ENCODE results near the gene ZDHHC24.

ZDHHC24 gene

DNA sequence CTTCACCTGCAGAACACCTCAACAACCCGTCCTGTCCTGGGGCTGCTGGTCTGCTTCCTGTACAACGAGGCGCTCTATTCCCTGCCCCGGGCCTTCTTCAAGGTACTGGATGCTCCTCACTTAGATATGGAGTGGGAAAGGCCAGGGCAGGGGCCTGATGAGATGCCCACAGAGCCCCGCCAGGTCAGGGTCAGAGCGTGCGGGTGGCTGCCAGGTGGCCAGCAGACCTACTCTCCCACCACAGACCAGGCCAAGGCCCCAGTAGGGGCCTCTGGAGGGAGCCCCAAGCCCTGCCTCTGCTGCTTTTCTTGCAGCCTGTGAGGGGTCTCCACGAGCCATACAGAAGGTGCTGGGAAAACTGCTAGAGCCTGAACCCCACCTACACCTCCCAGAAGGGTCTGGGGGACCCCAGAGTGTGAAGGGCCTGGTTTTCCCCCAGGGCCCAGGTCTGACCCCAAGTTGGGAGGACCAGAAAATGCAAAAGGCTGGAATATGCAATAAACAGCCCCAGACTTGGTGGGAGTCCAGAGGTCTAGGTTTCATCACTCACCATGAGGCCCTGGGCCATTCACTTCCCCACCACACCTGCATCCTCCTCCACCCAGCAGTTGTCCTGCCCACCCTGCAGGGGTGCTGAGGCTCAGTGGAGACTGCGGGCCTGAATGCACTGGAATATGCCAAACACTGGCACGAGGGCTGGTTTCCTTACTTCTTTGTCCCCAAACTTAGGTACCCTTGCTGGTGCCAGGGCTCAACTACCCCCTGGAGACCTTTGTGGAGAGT is 14.7 kb downstream of the ZDHHC24 start:
- no peak overlapping the region for H3K56ac ChIP-seq (ENCODE audit: low read length)
- no peak overlapping the region for H2BK120ac ChIP-seq (ENCODE audit: low read depth, low read length)
- DNase-seq, result no peak
- no peak overlapping the region for H3K4ac ChIP-seq (ENCODE audit: low read depth, low read length)
- H2BK15ac ChIP-seq (replicated peaks; ENCODE audit: low read depth), result no peak overlapping the region
- H3K4me3 ChIP-seq (ENCODE audit: low read length), result no peak overlapping the region
- H3K79me1 ChIP-seq (ENCODE audit: low read length), result no peaks in the 10 kb centered on the region
- H3K79me2 ChIP-seq (ENCODE audit: control insufficient read depth, insufficient read depth, low read length), result no peaks in the 10 kb centered on the region
- no peak overlapping the region for H4K5ac ChIP-seq (ENCODE audit: low read length)
- no peak overlapping the region for H4K8ac ChIP-seq (ENCODE audit: low read depth, low read length)
- no peak overlapping the region for H3K4me2 ChIP-seq (ENCODE audit: low read length)
- H3K27ac ChIP-seq (ENCODE audit: low read depth, low read length), result no peak overlapping the region
- no peak overlapping the region for H3K23ac ChIP-seq (ENCODE audit: low read length)
- no peak overlapping the region for H2BK5ac ChIP-seq (ENCODE audit: low read length)
- no peak overlapping the region for H2AK5ac ChIP-seq (ENCODE audit: low read length)
- H3K36me3 ChIP-seq (ENCODE audit: control insufficient read depth, insufficient read depth, low read length), result no peaks in the 10 kb centered on the region
- H3K9ac ChIP-seq (ENCODE audit: low read length), result no peak overlapping the region
- H3K27me3 ChIP-seq (ENCODE audit: insufficient read depth, low read length, poor library complexity), result no peaks in the 10 kb centered on the region
- H3K4me1 ChIP-seq (ENCODE audit: control insufficient read depth, low read depth, low read length), result no peaks in the 10 kb centered on the region
- no peak overlapping the region for H3K18ac ChIP-seq (ENCODE audit: low read length)
- WGBS (ENCODE audit: extremely low coverage, insufficient coverage, low lambda C conversion rate), result no CpG with 5 or more reads among the region's 10 CpGs

- H3K36me3 ChIP-seq (ENCODE audit: control insufficient read depth, insufficient read depth, low read length), result no peaks in the 10 kb centered on the region
- DNase-seq, result no peak
- H3K18ac ChIP-seq (ENCODE audit: low read length), result no peak overlapping the region
- no peak overlapping the region for H4K5ac ChIP-seq (ENCODE audit: low read length)
- H3K9ac ChIP-seq (ENCODE audit: low read length), result no peak overlapping the region
- no peak overlapping the region for H3K4me3 ChIP-seq (ENCODE audit: low read length)
- no peak overlapping the region for H3K4ac ChIP-seq (ENCODE audit: low read depth, low read length)
- no peak overlapping the region for H3K56ac ChIP-seq (ENCODE audit: low read length)
- no peak overlapping the region for H2BK120ac ChIP-seq (ENCODE audit: low read depth, low read length)
- H4K8ac ChIP-seq (ENCODE audit: low read depth, low read length), result no peak overlapping the region
- no peaks in the 10 kb centered on the region for H3K4me1 ChIP-seq (ENCODE audit: control insufficient read depth, low read depth, low read length)
- no peak overlapping the region for H3K4me2 ChIP-seq (ENCODE audit: low read length)
- no CpG with 5 or more reads among the region's 13 CpGs for WGBS (ENCODE audit: extremely low coverage, insufficient coverage, low lambda C conversion rate)
- H3K79me1 ChIP-seq (ENCODE audit: low read length), result no peaks in the 10 kb centered on the region
- no peak overlapping the region for H3K23ac ChIP-seq (ENCODE audit: low read length)
- H3K79me2 ChIP-seq (ENCODE audit: control insufficient read depth, insufficient read depth, low read length), result no peaks in the 10 kb centered on the region
- no peak overlapping the region for H3K27ac ChIP-seq (ENCODE audit: low read depth, low read length)
- H2AK5ac ChIP-seq (ENCODE audit: low read length), result no peak overlapping the region
- no peaks in the 10 kb centered on the region for H3K27me3 ChIP-seq (ENCODE audit: insufficient read depth, low read length, poor library complexity)
- no peak overlapping the region for H2BK5ac ChIP-seq (ENCODE audit: low read length)
- no peak overlapping the region for H2BK15ac ChIP-seq (replicated peaks; ENCODE audit: low read depth)
These were observed 16.2 kb downstream of the ZDHHC24 start for GRCh38 chr11:66529655-66530054.

DNA sequence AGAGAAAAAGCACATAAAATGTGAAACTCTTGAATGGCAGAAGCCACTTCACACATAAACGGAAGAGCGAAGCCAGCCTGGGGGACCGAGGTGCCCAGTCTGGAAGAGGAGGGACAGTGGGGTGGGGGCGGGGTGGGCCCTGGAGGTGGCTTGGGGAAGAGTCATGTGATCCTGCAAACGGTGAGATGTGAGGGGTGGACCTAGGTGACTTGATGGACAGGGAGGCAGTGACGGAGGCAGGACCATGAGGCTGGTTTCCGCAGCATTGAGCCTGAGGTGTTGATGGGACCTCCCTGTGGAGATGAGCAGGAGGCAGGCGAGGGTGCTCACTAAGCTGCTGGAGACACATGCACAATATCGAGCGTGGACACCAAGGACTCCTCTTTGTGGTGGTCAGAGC is 16.8 kb downstream of the ZDHHC24 start:
- H3K79me2 ChIP-seq (ENCODE audit: control insufficient read depth, insufficient read depth, low read length), result no peaks in the 10 kb centered on the region
- no peak overlapping the region for H2BK5ac ChIP-seq (ENCODE audit: low read length)
- H4K8ac ChIP-seq (ENCODE audit: low read depth, low read length), result no peak overlapping the region
- no peaks in the 10 kb centered on the region for H3K79me1 ChIP-seq (ENCODE audit: low read length)
- no peak overlapping the region for H3K18ac ChIP-seq (ENCODE audit: low read length)
- H3K27me3 ChIP-seq (ENCODE audit: insufficient read depth, low read length, poor library complexity), result no peaks in the 10 kb centered on the region
- no peak overlapping the region for H3K27ac ChIP-seq (ENCODE audit: low read depth, low read length)
- no peak overlapping the region for H3K9ac ChIP-seq (ENCODE audit: low read length)
- no peak overlapping the region for H3K4me3 ChIP-seq (ENCODE audit: low read length)
- H3K36me3 ChIP-seq (ENCODE audit: control insufficient read depth, insufficient read depth, low read length), result no peaks in the 10 kb centered on the region
- H3K56ac ChIP-seq (ENCODE audit: low read length), result peak overlapping the region; percentile 42
- no peak overlapping the region for H4K5ac ChIP-seq (ENCODE audit: low read length)
- no peaks in the 10 kb centered on the region for H3K4me1 ChIP-seq (ENCODE audit: control insufficient read depth, low read depth, low read length)
- H3K4ac ChIP-seq (ENCODE audit: low read depth, low read length), result no peak overlapping the region
- WGBS (ENCODE audit: extremely low coverage, insufficient coverage, low lambda C conversion rate), result no CpG with 5 or more reads among the region's 10 CpGs
- H2BK15ac ChIP-seq (replicated peaks; ENCODE audit: low read depth), result no peak overlapping the region
- H3K4me2 ChIP-seq (ENCODE audit: low read length), result no peak overlapping the region
- DNase-seq, result peak; percentile 50
- H2BK120ac ChIP-seq (ENCODE audit: low read depth, low read length), result no peak overlapping the region
- no peak overlapping the region for H2AK5ac ChIP-seq (ENCODE audit: low read length)
- no peak overlapping the region for H3K23ac ChIP-seq (ENCODE audit: low read length)

DNA sequence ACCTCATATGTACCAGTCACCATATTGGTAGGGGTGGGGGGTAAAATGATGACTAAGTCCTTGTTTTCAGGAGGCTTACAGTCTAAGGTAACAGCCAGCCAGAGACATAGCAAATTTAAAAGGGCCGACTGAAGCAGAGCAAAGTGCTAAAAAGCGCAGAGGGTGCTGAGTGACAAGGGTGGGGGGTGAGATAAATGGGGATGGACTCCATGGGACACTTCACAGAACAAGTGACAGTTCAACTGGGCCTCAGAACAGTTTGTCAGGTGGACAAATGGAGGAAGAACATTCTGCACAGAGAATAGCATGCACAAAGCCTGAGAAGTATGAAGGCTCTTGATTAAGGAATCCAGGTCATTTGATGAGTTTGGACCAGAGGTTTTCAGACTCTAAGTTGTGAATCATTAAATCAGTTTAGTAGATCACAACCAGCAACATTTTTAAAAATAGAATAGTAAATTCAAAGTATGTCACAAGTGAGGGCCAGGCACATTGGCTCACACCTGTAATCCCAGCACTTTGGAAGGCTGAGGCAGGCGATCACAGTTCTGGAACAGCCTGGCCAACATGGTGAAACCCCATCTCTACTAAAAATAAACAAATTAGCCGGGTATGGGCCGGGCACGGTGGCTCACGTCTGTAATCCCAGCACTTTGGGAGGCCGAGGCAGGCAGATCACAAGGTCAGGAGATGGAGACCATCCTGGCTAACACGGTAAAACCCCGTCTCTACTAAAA is 21.4 kb downstream of the ZDHHC24 start:
- Histone ChIP-seq H2AK5ac (ENCODE audit: low read length) (no peak overlapping the region), H3K4me2 (ENCODE audit: low read length) (no peak overlapping the region), H2BK15ac (replicated peaks; ENCODE audit: low read depth) (no peak overlapping the region), H3K4ac (ENCODE audit: low read depth, low read length) (no peak overlapping the region), H3K27ac (ENCODE audit: low read depth, low read length) (no peak overlapping the region), H3K79me2 (ENCODE audit: control insufficient read depth, insufficient read depth, low read length) (no peaks in the 10 kb centered on the region), H3K36me3 (ENCODE audit: control insufficient read depth, insufficient read depth, low read length) (peaks cover under 1% of the 10 kb centered on the region), H2BK5ac (ENCODE audit: low read length) (no peak overlapping the region), H3K18ac (ENCODE audit: low read length) (no peak overlapping the region), H3K9ac (ENCODE audit: low read length) (no peak overlapping the region), H3K4me3 (ENCODE audit: low read length) (no peak overlapping the region), H3K23ac (ENCODE audit: low read length) (no peak overlapping the region), H4K5ac (ENCODE audit: low read length) (no peak overlapping the region), H3K56ac (ENCODE audit: low read length) (no peak overlapping the region), H4K8ac (ENCODE audit: low read depth, low read length) (no peak overlapping the region), H2BK120ac (ENCODE audit: low read depth, low read length) (no peak overlapping the region), H3K27me3 (ENCODE audit: insufficient read depth, low read length, poor library complexity) (no peaks in the 10 kb centered on the region), H3K4me1 (ENCODE audit: control insufficient read depth, low read depth, low read length) (no peaks in the 10 kb centered on the region), H3K79me1 (ENCODE audit: low read length) (no peaks in the 10 kb centered on the region)
- WGBS (ENCODE audit: extremely low coverage, insufficient coverage, low lambda C conversion rate), result no CpG with 5 or more reads among the region's 10 CpGs
- DNase-seq, result no peak

- H3K27ac ChIP-seq (ENCODE audit: low read depth, low read length), result no peak overlapping the region
- H3K4me3 ChIP-seq (ENCODE audit: low read length), result no peak overlapping the region
- no peaks in the 10 kb centered on the region for H3K4me1 ChIP-seq (ENCODE audit: control insufficient read depth, low read depth, low read length)
- no peak overlapping the region for H3K56ac ChIP-seq (ENCODE audit: low read length)
- no peak overlapping the region for H2BK15ac ChIP-seq (replicated peaks; ENCODE audit: low read depth)
- no peaks in the 10 kb centered on the region for H3K79me1 ChIP-seq (ENCODE audit: low read length)
- H3K27me3 ChIP-seq (ENCODE audit: insufficient read depth, low read length, poor library complexity), result no peaks in the 10 kb centered on the region
- peaks cover 2% of the 10 kb centered on the region for H3K36me3 ChIP-seq (ENCODE audit: control insufficient read depth, insufficient read depth, low read length)
- no peak overlapping the region for H3K18ac ChIP-seq (ENCODE audit: low read length)
- no CpG with 5 or more reads among the region's 11 CpGs for whole genome bisulfite sequencing (ENCODE audit: extremely low coverage, insufficient coverage, low lambda C conversion rate)
- H3K79me2 ChIP-seq (ENCODE audit: control insufficient read depth, insufficient read depth, low read length), result no peaks in the 10 kb centered on the region
- H2BK5ac ChIP-seq (ENCODE audit: low read length), result no peak overlapping the region
- H4K5ac ChIP-seq (ENCODE audit: low read length), result no peak overlapping the region
- no peak overlapping the region for H4K8ac ChIP-seq (ENCODE audit: low read depth, low read length)
- no peak overlapping the region for H2BK120ac ChIP-seq (ENCODE audit: low read depth, low read length)
- no peak overlapping the region for H3K23ac ChIP-seq (ENCODE audit: low read length)
- H3K4me2 ChIP-seq (ENCODE audit: low read length), result no peak overlapping the region
- no peak overlapping the region for H2AK5ac ChIP-seq (ENCODE audit: low read length)
- H3K9ac ChIP-seq (ENCODE audit: low read length), result no peak overlapping the region
- no peak overlapping the region for H3K4ac ChIP-seq (ENCODE audit: low read depth, low read length)
- DNase-seq, result no peak
These were observed 22.2 kb downstream of the ZDHHC24 start for GRCh38 chr11:66523611-66524010.
